ENCODE data around the gene TSPYL4. TPM values are rescaled to one million over a fixed set of nuclear protein-coding genes. Genes with fewer than 3 reads are reported as not detected.

Gene TSPYL4
- total RNA-seq, 1 experiment from 2014 or later = 5.4 TPM

DNA sequence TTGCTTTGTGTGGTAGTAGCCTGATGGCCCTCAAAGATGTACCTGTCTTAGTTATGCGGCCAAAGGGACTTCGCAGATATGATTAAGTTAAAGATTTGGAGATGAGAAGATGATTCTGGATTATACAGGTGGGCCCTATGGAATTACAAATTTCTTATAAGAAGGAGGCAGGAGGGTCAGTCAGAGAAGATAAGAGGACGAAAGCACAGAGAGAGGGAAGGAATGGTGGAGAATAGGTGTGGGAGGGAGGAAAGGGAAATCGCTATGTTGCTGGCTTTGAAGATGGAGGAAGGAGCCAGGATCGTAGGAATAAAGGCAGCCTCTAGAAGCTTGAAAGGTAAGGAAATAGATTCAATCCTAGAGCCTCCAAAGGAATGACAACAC is 27.1 kb upstream of the TSPYL4 start (continued):
- TF ChIP-seq, protein P1, sequence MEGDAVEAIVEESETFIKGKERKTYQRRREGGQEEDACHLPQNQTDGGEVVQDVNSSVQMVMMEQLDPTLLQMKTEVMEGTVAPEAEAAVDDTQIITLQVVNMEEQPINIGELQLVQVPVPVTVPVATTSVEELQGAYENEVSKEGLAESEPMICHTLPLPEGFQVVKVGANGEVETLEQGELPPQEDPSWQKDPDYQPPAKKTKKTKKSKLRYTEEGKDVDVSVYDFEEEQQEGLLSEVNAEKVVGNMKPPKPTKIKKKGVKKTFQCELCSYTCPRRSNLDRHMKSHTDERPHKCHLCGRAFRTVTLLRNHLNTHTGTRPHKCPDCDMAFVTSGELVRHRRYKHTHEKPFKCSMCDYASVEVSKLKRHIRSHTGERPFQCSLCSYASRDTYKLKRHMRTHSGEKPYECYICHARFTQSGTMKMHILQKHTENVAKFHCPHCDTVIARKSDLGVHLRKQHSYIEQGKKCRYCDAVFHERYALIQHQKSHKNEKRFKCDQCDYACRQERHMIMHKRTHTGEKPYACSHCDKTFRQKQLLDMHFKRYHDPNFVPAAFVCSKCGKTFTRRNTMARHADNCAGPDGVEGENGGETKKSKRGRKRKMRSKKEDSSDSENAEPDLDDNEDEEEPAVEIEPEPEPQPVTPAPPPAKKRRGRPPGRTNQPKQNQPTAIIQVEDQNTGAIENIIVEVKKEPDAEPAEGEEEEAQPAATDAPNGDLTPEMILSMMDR (IDR thresholded peaks at IDR 0.05 in 2 of 3, conservative IDR thresholded peaks at IDR 0.05 in 1 of 3; ENCODE audit: borderline replicate concordance in 1 of 3, insufficient read depth in 1 of 3, low read depth in 2 of 3, low read length in 2 of 3) = no peak
- TF ChIP-seq, protein P2, sequence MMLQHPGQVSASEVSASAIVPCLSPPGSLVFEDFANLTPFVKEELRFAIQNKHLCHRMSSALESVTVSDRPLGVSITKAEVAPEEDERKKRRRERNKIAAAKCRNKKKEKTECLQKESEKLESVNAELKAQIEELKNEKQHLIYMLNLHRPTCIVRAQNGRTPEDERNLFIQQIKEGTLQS (IDR thresholded peaks at IDR 0.05) = no peak
- TF ChIP-seq SIN3A (IDR thresholded peaks at IDR 0.05; ENCODE audit: low read depth) (no peak), ELF1 (IDR thresholded peaks at IDR 0.05; ENCODE audit: borderline replicate concordance, low read depth) (no peak)

DNA sequence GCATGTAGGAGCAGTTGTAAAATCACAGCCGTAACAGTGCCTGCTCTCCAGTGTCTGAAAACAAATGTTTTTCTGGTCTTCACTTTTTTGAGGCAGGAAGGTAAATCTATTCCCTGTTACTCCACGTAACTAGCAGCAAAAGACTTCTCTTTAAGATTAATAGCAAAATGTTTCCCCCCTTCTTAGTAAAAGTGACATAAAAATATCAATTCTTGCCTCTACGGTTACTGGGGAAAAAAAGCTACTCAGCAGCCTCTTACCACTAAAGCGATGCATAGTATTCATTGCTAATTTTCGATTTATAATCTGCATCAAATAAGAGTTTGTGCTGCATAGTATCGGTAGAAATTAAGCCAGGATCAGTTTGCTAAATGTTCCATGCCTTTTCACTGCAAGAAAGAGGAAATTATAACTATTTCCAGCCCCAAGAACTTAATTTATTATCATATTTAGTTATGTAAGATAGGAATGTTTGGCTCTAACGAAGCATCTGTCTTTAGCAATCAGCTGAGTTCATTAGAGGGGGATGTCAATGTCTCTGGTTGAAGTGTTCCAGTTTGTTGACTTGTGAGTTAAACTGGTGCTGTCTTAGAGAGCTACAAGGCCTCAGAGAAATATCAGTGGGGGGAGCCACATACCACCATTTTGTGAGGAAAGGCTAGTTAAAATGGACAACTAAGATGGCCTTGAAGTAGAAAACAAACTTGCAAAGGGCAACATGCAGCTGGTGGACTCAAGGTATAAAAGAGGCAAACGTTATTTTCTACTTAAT is 26.5 kb upstream of the TSPYL4 start:
- H3K4me3 ChIP-seq (replicated peaks in 1 of 2; ENCODE audit: low read depth in 1 of 2, low read length in 2 of 2) = peak overlapping the region; percentile 92 to 95
- no peak for ATAC-seq
- no peaks in the 10 kb centered on the region for H4K20me1 ChIP-seq (ENCODE audit: insufficient read depth)
- DNase-seq (ENCODE audit: low read depth, low spot score) = no peak
- no peak for TF ChIP-seq CBX3 (IDR thresholded peaks at IDR 0.05; ENCODE audit: low read depth)
- TF ChIP-seq YY1 (IDR thresholded peaks at IDR 0.05; ENCODE audit: extremely low read depth, insufficient replicate concordance, low read depth, low read length) = peak; percentile 70
- ChIA-PET RAD21 (ENCODE audit: low non-redundant PET in 1 of 2, low total read pairs in 2 of 2, uncharacterized antibody in 2 of 2, unreplicated experiment in 2 of 2) (no interaction called here), POLR2A (interaction anchor here (0.7 to 1.5 kb wide), 4 partner anchors 7 to 291 kb away, joined by 3 to 4 read pairs (median 3); partner anchors contain the start of genes RWDD1 and TSPYL4), CTCF (interaction anchor here (1.0 to 1.8 kb wide), 3 partner anchors 7 to 283 kb away, joined by 3 to 12 read pairs (median 3); no protein-coding TSS in a partner anchor)
- H3K27ac ChIP-seq (ENCODE audit: low read depth, low read length) = peak overlapping the region; percentile 85; the same call in 1 of the 2 replicates
- BruUV-seq (replicated peaks) = TSS peak; percentile 72
- peaks cover 6 to 17% of the 10 kb centered on the region in 2 experiments for H3K4me1 ChIP-seq (ENCODE audit: control insufficient read depth in 1 of 2, insufficient read depth in 2 of 2, low read length in 2 of 2)
- H2AFZ ChIP-seq (ENCODE audit: low read depth, low read length, poor library complexity, severe bottlenecking) = peak overlapping the region; percentile 87
- peaks cover 0 to 12% of the 10 kb centered on the region in 2 experiments; a peak in 2 of 4 replicates for H3K36me3 ChIP-seq (ENCODE audit: control insufficient read depth in 1 of 2, insufficient read depth in 2 of 2, low read length in 2 of 2)
- H3K9me2 ChIP-seq (ENCODE audit: insufficient read depth) = no peaks in the 10 kb centered on the region
- peaks cover 40% of the 10 kb centered on the region for H3K79me2 ChIP-seq (ENCODE audit: insufficient read depth, low read length)
- H3K9ac ChIP-seq (ENCODE audit: low read length) = peak overlapping the region; percentile 93
- H3K4me2 ChIP-seq (ENCODE audit: low read length) = peak overlapping the region; percentile 88
- no peaks in the 10 kb centered on the region for H3K9me3 ChIP-seq (ENCODE audit: control insufficient read depth in 1 of 2, insufficient read depth in 1 of 2, low read depth in 1 of 2, low read length in 2 of 2)
- no peaks in the 10 kb centered on the region for H3K27me3 ChIP-seq (ENCODE audit: insufficient read depth, low read length)
- intact Hi-C loops (cut with micrococcal nuclease) = no loop called here

All from HCT116 (cell line).